Measurements from ENCODE around the gene ATP9B.
"Not testable (repeated sequence)": the region's sequence is repeated elsewhere in the genome, so short reads cannot be mapped to it uniquely, and the experiment has no call there.

Gene ATP9B

DNA sequence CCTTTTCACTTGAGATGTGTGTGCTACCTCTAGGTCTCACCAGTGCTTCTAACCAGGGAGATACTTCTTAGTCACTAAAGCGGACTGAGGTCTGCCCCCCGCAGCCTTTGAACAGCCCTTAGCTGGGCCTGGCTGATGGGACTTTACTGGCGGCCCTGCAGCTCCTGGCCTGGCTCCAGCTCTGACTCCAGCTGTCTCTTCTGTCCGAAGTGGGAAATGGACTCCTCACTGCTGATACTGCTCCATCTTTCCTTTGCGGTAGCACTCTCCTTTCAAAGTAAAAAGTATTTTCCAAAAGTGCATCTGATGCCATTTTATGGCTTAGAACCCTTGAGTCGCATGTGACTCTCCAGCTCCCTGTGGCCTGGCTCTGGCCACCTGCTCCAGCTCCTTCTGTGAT lies 64.5 kb downstream of the ATP9B start:
- FAIRE-seq (no peak), DNase-seq (ENCODE audit: insufficient read length, low spot score) (no peak)
- TF ChIP-seq POLR2A (IDR thresholded peaks at IDR 0.05; ENCODE audit: low read depth, low read length) = no peak

DNA sequence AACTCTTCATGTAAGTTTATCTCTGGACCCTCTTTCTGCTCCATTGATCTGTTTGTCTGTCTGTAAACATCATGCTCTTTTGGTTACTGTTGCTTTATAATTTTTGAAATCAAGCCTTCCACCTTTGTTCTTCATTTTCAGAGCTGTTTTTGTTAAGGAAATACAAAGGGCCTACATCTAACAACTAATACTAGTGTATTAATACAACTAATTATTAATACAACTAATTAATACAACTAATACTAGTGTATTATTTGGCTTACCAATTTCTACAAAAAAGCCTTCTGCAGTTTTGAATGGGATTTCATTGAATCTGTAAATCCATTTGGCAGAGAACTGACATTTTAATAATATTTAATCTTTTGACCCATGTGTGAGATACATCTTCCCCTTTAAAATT lies 66.7 kb downstream of the ATP9B start:
- TF ChIP-seq POLR2A (IDR thresholded peaks at IDR 0.05; ENCODE audit: low read depth, low read length) = no peak
- DNase-seq (ENCODE audit: insufficient read length, low spot score) (no peak), FAIRE-seq (no peak)

GRCh38 chr18:79136742-79137141 lies 67.5 kb downstream of the ATP9B start:
- FAIRE-seq (no peak), DNase-seq (ENCODE audit: insufficient read length, low spot score) (no peak)
- no peak for TF ChIP-seq POLR2A (IDR thresholded peaks at IDR 0.05; ENCODE audit: low read depth, low read length)

DNA sequence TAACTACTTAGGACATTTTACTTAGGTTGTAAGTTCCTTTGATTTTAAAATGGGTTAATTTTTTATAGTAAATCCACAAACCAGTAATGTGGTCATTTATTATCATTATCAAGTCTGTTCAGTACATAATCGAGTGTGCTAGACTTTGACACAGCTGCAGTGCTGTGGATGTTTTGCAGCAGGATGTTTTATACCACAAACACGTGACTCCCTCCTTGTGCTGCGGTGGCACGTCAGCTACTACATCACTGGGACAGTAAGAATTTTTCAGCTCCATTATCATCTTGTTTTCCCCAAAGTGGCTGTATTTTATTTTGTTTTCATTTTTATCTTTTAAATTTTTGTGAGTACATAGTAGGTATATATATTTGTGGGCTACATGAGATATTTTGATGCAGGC lies 70.0 kb downstream of the ATP9B start:
- FAIRE-seq (no peak), DNase-seq (ENCODE audit: insufficient read length, low spot score) (no peak)
- TF ChIP-seq POLR2A (IDR thresholded peaks at IDR 0.05; ENCODE audit: low read depth, low read length) = no peak

DNA sequence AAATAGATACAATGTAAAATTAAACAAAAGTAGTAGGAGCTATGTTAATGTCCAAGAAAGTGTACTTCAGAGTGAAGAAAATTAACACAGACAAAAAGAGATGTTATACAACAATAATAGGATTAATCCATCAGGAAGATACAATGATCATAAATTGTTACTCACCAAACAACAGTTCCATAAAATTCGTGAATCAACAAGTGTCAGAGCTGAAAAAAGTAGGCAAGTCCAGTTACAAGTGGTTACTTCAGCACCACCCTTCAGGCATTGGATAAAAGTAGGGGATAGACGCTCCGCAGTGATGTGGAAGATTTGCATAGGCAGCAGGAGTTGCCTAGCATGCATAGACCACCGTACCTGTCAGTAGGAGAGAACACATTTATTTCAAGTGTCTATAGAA lies 77.8 kb downstream of the ATP9B start:
- TF ChIP-seq POLR2A (IDR thresholded peaks at IDR 0.05; ENCODE audit: low read depth, low read length) = no peak
- DNase-seq (ENCODE audit: insufficient read length, low spot score) = no peak
- FAIRE-seq = no peak

- no peak for TF ChIP-seq POLR2A (IDR thresholded peaks at IDR 0.05; ENCODE audit: low read depth, low read length)
- FAIRE-seq = no peak
- DNase-seq (ENCODE audit: insufficient read length, low spot score) = no peak
Measured at GRCh38 chr18:79151191-79151590, 82.0 kb downstream of the ATP9B start.

DNA sequence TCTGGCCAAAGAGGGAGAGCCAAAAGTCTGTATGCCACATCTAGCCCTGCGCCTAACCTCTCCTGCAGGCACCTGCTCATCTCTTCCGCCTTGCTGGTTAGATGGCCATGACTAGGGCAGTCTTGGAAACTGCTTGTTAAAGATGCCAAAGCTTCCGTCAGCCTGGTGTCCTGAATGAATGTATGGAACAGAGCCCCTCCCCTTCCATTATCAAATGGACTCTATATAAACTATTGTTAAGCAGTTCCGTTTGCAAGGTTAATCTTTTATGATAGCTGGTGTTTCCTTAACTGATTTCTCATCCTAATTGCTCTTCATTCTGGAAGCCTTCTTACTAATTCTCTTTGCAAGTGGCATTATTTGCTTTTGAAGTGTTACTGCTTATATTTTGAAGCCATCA lies 87.1 kb downstream of the ATP9B start:
- FAIRE-seq = no peak
- no peak for DNase-seq (ENCODE audit: insufficient read length, low spot score)
- no peak for TF ChIP-seq POLR2A (IDR thresholded peaks at IDR 0.05; ENCODE audit: low read depth, low read length)

DNA sequence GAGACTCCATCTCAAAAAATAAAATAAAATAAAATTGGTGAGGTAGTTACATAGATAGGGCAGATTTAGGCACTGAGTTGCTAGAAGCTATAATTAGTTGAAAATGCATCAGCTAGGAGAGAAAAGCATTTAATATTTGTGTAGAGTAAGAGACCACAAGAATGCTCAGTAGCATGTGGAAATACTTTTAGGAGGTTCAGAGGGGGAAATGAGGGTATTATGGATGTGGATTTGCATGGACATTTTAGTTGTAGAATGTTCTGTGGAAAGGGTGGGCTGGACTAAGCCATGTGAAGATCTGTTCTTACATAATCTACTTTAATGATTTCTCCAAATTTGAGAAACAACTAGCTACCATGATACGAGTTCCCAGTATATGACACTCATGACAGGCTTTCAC lies 95.5 kb downstream of the ATP9B start:
- no peak for DNase-seq (ENCODE audit: insufficient read length, low spot score)
- FAIRE-seq = no peak
- TF ChIP-seq POLR2A (IDR thresholded peaks at IDR 0.05; ENCODE audit: low read depth, low read length) = no peak

DNA sequence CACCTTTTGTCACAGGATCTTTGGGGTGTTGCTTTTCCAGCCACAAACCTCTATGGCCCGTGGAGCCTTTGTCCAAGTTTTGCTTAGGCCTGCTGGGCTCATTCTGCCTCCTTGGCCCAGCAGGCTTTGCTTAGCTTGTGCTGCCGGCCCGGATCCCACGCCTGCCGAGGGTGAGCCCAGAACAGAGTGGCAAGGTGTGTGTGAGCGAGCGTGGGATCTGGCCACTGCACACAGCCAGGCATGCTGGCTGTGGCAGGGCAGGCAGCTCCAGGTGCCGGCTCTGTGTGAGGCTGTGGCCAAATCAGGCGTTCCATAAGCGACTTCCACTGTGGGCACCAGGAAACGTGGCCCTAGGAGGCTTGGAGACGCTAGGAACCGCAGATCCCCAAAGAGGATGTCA lies 97.5 kb downstream of the ATP9B start:
- no peak for TF ChIP-seq POLR2A (IDR thresholded peaks at IDR 0.05; ENCODE audit: low read depth, low read length)
- no peak for DNase-seq (ENCODE audit: insufficient read length, low spot score)
- no peak for FAIRE-seq

GRCh38 chr18:79167526-79168190 lies 98.5 kb downstream of the ATP9B start:
- no peak for TF ChIP-seq POLR2A (IDR thresholded peaks at IDR 0.05; ENCODE audit: low read depth, low read length)
- no peak for DNase-seq (ENCODE audit: insufficient read length, low spot score)
- no peak for FAIRE-seq

GRCh38 chr18:79169958-79170555 lies 100.9 kb downstream of the ATP9B start:
- TF ChIP-seq POLR2A (IDR thresholded peaks at IDR 0.05; ENCODE audit: low read depth, low read length) = no peak
- FAIRE-seq (no peak), DNase-seq (ENCODE audit: insufficient read length, low spot score) (no peak)

- DNase-seq (ENCODE audit: insufficient read length, low spot score); FAIRE-seq: not testable (repeated sequence)
Measured at GRCh38 chr18:79172331-79172730, 103.1 kb downstream of the ATP9B start.

DNA sequence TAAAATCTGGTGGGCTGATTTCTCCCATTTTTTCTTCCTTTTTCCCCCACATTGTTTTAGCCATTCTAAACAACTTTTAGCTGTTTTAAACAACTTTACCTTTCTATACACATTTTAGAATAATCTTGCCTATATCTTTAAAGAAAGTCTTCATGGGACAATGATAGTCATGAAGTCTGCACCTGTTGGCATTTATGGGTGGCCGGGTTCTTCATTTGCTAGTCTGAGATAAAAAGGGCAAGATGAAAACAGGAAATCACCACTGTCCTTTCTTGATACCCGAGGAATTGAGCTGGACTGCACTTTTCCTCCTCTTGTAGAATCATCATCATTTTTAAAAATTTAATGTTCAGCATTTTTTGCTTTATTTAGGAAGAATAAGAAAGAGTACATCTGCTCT lies 104.5 kb downstream of the ATP9B start:
- DNase-seq (ENCODE audit: insufficient read length, low spot score) (no peak), FAIRE-seq (no peak)
- no peak for TF ChIP-seq POLR2A (IDR thresholded peaks at IDR 0.05; ENCODE audit: low read depth, low read length)

GRCh38 chr18:79178113-79178531 lies 108.9 kb downstream of the ATP9B start:
- no peak for FAIRE-seq
- no peak for TF ChIP-seq POLR2A (IDR thresholded peaks at IDR 0.05; ENCODE audit: low read depth, low read length)

GRCh38 chr18:79182047-79182713 lies 113.0 kb downstream of the ATP9B start:
- DNase-seq (ENCODE audit: insufficient read length, low spot score) (no peak), FAIRE-seq (no peak)
- no peak for TF ChIP-seq POLR2A (IDR thresholded peaks at IDR 0.05; ENCODE audit: low read depth, low read length)

More at GRCh38 chr18:79178113-79178531, 108.9 kb downstream of the ATP9B start:
- no peak for DNase-seq (ENCODE audit: insufficient read length, low spot score)

Data from H54 (cell line).